Esophagus (tissue), 2 donors: ENCODE measurements around the gene OSER1. TPM values are rescaled to one million over a fixed set of nuclear protein-coding genes. Genes with fewer than 3 reads are reported as not detected.
A peak's percentile ranks its signal among the peaks of the same experiment; 100 is the strongest.

ENCODE experiments used
- H3K27ac ChIP-seq, 2 donors: one replicate each; pipeline ENCODE4 v1.5.1; 2013; ENCODE audit warnings: low read depth in 2 of 2, mild to moderate bottlenecking in 2 of 2, inconsistent platforms in 1 of 2, low read length in 1 of 2, moderate library complexity in 1 of 2
- H3K27me3 ChIP-seq, 2 donors: one replicate each; pipeline ENCODE4 v1.6.1; 2013; ENCODE audit warnings: low read length in 2 of 2, control low read depth in 1 of 2, mild to moderate bottlenecking in 1 of 2; ENCODE audit not compliant: insufficient read depth in 2 of 2, control insufficient read depth in 1 of 2
- H3K36me3 ChIP-seq, 2 donors: one replicate each; pipeline ENCODE4 v1.6.1; 2013; ENCODE audit warnings: low read length in 1 of 2; ENCODE audit not compliant: control insufficient read depth in 2 of 2, insufficient read depth in 2 of 2
- H3K4me1 ChIP-seq, 2 donors: one replicate each; pipeline ENCODE4 v1.6.1; 2013; ENCODE audit warnings: low read length in 1 of 2; ENCODE audit not compliant: control insufficient read depth in 2 of 2, insufficient read depth in 2 of 2
- H3K4me3 ChIP-seq, 2 donors: one replicate each; pipeline ENCODE4 v1.5.1; 2013; ENCODE audit warnings: low read length in 2 of 2, mild to moderate bottlenecking in 2 of 2, low read depth in 1 of 2, moderate library complexity in 1 of 2
- H3K9me3 ChIP-seq, 2 donors: one replicate each; pipeline ENCODE4 v1.6.1; 2013; ENCODE audit warnings: mild to moderate bottlenecking in 2 of 2, low read depth in 1 of 2, low read length in 1 of 2, moderate library complexity in 1 of 2; ENCODE audit not compliant: control insufficient read depth in 2 of 2, insufficient read depth in 1 of 2
- WGBS, 2 donors: extraction: QIAGEN DNeasy Blood & Tissue Kit; methylation state at CpG; one replicate each; pipeline ENCODE4 v1.1.7; 2013; 5-methylcytosine and 5-hydroxymethylcytosine counted together
- polyA plus RNA-seq, 2 donors: library from polyadenylated mRNA; stranded (reverse); fragments of 200-250 nt; gene quantifications; one replicate each; pipeline ENCODE4 v1.2.3, GENCODE V29; 2013
- donor health status: healthy with polysubstance abuse.
- donor health status: Bipolar disorder and iron deficiency.

OSER1 gene
- polyA plus RNA-seq, 2 donors = 27.6 to 33.7 TPM

- 87 to 92% methylated on average over 5 of the region's 5 CpGs for WGBS, 2 donors
- Histone ChIP-seq H3K4me1 (peaks cover 0 to 4% of the 10 kb centered on the region in 2 donors), H3K36me3 (no peaks in the 10 kb centered on the region), H3K4me3 (no peak overlapping the region), H3K9me3 (peaks cover 2 to 8% of the 10 kb centered on the region in 2 donors), H3K27me3 (no peaks in the 10 kb centered on the region), H3K27ac (peak overlapping the region in 1 of 2 donors; percentile 24)
Observed at GRCh38 chr20:44157061-44157460, 53.5 kb downstream of the OSER1 start.

GRCh38 chr20:44154521-44155001 lies 56.0 kb downstream of the OSER1 start:
- H3K36me3 ChIP-seq = no peaks in the 10 kb centered on the region
- H3K4me3 ChIP-seq = no peak overlapping the region
- H3K9me3 ChIP-seq = peaks cover 0 to 1% of the 10 kb centered on the region in 2 donors
- peak overlapping the region; percentile 22 to 84 for H3K27ac ChIP-seq
- H3K4me1 ChIP-seq = peaks cover 2 to 3% of the 10 kb centered on the region in 2 donors
- no peaks in the 10 kb centered on the region for H3K27me3 ChIP-seq
- WGBS, 2 donors = 30 to 50% methylated on average over 7 of the region's 7 CpGs

- WGBS, 2 donors = 38 to 50% methylated on average over 6 of the region's 6 CpGs
Observed at GRCh38 chr20:44153636-44154043, 56.9 kb downstream of the OSER1 start.

GRCh38 chr20:44151621-44152416 lies 58.8 kb downstream of the OSER1 start:
- Histone ChIP-seq H3K4me1 (peaks cover 2 to 3% of the 10 kb centered on the region in 2 donors), H3K9me3 (no peaks in the 10 kb centered on the region), H3K36me3 (no peaks in the 10 kb centered on the region), H3K27me3 (no peaks in the 10 kb centered on the region), H3K27ac (peak overlapping the region; percentile 58 to 78), H3K4me3 (peak overlapping the region in 1 of 2 donors; percentile 7)
- WGBS, 2 donors = 63 to 66% methylated on average over 14 of the region's 14 CpGs

More at GRCh38 chr20:44153636-44154043, 56.9 kb downstream of the OSER1 start:
- Histone ChIP-seq H3K9me3 (no peaks in the 10 kb centered on the region), H3K27me3 (no peaks in the 10 kb centered on the region), H3K27ac (peak overlapping the region; percentile 56 to 80), H3K36me3 (no peaks in the 10 kb centered on the region), H3K4me3 (no peak overlapping the region), H3K4me1 (peaks cover 2 to 3% of the 10 kb centered on the region in 2 donors)

DNA sequence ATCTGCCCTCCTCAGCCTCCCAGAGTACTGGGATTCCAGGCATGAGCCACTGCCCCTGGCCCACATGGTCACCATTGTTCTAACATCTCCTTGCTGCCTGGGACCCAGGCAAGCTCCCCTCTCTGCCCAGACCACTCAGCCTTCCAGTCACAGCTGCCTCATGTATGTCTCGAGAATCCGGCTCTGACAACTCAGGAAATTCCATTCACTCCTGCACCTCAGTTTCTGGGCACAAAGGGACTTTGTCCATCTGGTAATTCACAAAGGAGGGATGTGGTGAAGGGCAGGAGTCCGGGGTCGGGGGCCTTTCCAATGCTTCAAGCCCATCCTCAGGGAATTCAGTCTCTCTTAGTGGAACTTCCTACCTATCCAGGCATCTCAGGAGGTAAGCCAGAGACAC lies 64.3 kb downstream of the OSER1 start:
- H3K4me3 ChIP-seq = no peak overlapping the region
- WGBS, 2 donors = 67% methylated on average over 4 of the region's 4 CpGs
- no peaks in the 10 kb centered on the region for H3K27me3 ChIP-seq
- H3K4me1 ChIP-seq = peaks cover 0 to 7% of the 10 kb centered on the region in 2 donors
- peaks cover 0 to 3% of the 10 kb centered on the region in 2 donors for H3K9me3 ChIP-seq
- no peaks in the 10 kb centered on the region for H3K36me3 ChIP-seq
- peak overlapping the region in 1 of 2 donors; percentile 52 for H3K27ac ChIP-seq

Other genes with a start within 250 kb of the OSER1 start
- 1 to 10 TPM; 4.2 to 4.9 TPM for gene JPH2, start 23.6 kb downstream of the OSER1 start, polyA plus RNA-seq
- not detected for gene GDAP1L1, start 36.5 kb upstream of the OSER1 start, polyA plus RNA-seq
- gene FITM2, start 100.4 kb upstream of the OSER1 start, polyA plus RNA-seq = 1 to 10 TPM; 1.2 to 2.3 TPM
- not detected for gene R3HDML, start 126.3 kb upstream of the OSER1 start, polyA plus RNA-seq
- under 1 TPM; 0.02 TPM for gene HNF4A, start 144.9 kb upstream of the OSER1 start, polyA plus RNA-seq